ENCODE data around the gene TLK1.

DNA sequence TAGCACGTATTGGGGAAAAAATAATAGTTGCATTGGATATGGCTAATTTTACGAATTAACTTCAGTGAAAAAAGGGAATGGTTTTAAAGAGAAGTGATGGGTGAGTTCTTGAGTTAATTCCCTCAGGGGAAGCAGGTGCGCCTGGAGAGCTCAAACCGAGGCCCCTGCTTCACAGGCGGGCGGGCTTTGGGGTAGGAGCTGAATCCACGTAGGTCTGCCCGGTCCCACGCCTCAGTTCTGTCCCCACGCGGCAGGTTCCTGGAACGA lies 187.5 kb downstream of the TLK1 start:
- TF ChIP-seq, protein P1, sequence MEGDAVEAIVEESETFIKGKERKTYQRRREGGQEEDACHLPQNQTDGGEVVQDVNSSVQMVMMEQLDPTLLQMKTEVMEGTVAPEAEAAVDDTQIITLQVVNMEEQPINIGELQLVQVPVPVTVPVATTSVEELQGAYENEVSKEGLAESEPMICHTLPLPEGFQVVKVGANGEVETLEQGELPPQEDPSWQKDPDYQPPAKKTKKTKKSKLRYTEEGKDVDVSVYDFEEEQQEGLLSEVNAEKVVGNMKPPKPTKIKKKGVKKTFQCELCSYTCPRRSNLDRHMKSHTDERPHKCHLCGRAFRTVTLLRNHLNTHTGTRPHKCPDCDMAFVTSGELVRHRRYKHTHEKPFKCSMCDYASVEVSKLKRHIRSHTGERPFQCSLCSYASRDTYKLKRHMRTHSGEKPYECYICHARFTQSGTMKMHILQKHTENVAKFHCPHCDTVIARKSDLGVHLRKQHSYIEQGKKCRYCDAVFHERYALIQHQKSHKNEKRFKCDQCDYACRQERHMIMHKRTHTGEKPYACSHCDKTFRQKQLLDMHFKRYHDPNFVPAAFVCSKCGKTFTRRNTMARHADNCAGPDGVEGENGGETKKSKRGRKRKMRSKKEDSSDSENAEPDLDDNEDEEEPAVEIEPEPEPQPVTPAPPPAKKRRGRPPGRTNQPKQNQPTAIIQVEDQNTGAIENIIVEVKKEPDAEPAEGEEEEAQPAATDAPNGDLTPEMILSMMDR (conservative IDR thresholded peaks at IDR 0.05) = no peak
- no peak for TF ChIP-seq ZFX (IDR thresholded peaks at IDR 0.05)

Measured in C4-2B (cell line).